SKM-1 (cell line): ENCODE measurements around the gene AGAP1.

ENCODE experiments used
- DNase-seq: peaks from one replicate; lab custom pipeline; 2025; ENCODE audit not compliant: unreplicated experiment; lab: John Stamatoyannopoulos, UW

AGAP1 gene

DNA sequence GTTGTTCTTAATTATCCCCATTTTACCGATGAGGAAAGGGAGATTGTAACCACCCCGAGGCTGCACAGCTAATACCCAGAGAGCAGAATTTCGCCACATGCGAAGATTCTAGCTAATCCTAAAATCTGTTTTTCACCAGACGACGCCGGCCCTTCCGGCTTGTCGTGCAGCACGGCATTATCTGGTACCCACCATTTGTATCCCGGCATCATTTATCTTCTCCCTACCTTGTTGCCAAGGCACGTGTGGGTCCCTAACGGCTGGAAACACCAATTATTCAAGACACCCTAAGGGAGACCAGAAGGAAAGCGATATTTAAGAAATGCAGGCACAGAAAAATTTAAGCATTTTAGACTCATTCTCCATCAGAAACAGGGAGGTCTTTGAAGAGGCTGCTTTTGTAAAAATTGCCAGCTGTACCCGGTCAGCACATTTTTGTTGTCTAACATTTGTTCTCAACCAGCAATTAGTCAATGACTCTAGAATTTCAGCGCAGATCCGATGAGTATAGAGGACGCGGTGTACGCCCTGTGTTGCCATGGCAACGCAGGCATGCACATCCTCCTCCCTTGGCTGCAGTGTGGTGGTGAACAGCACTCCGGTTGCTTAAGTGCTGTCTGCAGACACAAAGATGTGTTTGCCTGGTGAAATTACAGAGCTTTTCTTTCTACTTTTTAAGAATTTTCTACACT, 111.6 kb downstream of the AGAP1 start:
- no peak for DNase-seq

DNA sequence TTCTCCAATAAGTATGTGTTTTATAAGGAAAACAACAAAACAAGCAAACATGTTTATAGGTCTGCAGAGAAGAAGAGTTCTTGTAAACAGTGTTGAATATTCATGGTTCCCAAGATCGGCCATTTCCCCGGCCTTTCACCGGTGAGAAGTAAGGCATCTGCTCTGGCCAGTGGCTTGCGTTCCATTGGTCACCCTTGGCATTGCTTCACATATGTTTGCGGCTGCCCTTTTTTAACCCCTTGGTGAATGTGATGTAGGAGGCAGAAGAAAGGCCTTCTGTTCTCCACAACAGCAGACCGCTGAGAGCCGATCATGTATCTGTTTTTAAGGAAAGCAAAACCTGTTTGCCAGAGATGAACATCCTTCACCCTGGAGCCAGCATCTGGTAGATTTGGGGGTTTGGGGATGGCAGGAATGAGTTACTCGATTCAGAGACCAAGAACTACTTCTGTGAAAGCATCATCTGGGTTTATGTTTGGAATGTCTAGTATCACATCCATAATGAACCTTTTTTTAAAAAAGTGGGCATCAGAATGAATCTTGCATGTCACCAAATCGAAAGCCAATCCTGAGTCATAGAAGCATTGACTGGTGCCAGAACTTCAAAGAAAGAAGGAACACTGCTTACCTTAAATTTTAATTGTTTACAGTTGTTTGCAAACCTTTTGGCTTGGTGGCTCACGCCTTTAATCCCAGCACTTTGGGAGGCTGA, 112.3 kb downstream of the AGAP1 start:
- DNase-seq, result no peak

DNA sequence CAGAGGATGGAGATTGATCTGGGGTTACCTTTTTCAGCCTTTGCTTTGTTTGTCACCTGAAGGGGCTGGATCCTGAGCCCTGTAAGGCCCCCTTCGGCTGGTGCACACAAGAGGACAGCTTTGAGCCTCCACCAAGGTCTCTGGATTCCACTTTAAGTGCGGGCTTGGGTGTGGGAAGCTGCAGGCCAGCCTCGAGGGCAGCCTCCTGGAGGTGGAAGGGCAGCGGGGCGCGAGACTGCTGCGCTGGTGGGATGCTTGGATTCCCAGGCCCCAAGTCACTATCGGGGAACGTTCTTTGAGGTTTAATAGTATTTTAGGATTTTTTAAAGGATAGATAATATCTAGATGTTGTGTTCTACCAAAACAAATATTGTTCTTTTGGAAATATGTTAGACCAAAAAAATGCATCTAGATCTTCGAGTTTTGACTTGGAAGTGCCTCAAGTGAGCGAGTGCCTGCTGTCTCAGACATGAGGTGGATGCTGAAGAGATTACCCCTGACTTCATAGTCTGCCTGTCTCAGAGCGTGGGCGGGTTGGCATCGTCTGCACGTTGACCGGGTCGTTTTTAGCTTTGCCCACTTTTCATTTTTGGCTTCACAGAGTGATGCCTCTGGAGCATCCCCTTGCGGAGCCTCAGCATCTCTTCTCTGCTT, 113.8 kb downstream of the AGAP1 start:
- no peak for DNase-seq

DNA sequence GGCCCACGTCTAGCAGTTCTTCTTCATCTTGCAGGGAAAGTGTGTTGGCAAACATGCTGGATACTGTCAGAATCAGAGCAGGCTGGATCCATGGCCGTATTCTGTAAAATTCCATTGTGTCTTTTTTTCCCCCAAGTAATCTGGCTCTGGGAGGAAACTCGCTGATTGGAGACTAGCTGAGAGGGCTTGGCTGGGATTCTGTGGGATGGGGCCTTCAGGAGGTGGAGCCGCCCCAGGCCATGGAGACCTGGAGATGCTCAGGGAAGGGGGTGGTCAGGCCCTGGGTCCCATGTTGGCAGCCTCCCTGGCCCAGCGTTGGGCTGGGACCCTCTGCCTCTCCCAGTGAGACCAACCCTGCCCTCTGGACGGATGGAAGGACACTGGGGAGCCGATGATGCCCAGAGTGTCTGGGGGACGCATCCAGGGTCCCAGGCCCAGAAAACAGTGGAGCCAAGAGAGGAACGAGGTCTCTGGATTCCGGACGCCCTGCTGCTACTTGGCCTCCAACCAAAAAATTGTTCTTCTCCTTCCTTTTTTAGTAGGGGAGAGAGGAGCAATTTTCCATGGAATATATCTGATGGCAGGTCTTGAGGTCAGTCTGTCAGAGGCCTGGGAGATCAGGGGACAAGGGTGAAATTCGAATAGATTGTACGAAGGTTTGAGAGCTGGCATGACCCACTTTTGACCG, 114.5 kb downstream of the AGAP1 start:
- no peak for DNase-seq

DNA sequence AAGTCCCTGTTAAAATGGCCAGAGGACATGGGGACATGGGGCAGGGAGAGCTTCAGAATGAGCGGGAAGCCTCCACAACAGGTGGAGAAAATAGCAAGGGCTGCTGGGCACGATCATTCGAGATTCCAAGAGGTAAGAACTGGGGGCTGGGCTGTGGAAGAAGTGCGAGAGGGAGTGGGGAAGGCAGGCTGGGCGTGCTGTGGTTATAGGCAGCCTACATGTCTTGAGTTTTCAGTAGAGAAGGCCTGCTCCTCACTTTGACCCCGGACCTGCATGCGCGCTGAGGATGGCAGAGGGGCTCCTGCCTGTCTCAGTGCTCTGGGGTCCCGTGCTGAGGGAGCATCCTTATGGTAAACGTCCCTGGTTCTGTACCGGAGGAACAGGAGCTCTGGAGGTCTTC, 115.5 kb downstream of the AGAP1 start:
- DNase-seq, result no peak

DNA sequence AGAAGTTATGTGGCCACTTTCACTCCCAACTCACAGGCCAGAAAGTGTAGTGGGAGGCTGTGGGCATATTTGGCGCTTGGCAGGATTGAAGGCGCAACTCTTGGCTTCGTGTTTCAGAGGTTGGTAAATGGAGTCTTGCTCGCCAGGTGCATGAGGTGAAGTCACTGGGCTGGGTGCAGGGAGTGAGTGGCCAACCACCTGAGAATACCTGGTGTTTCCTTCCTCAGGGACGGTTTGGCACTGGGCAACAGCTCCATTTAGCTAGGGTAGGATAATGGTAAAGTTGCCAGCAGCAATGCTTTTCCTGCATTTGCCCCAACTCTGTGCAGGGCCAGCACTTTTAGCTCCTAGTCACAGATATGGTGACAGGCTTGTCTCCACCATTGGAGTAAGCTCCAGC, 115.9 kb downstream of the AGAP1 start:
- no peak for DNase-seq

DNA sequence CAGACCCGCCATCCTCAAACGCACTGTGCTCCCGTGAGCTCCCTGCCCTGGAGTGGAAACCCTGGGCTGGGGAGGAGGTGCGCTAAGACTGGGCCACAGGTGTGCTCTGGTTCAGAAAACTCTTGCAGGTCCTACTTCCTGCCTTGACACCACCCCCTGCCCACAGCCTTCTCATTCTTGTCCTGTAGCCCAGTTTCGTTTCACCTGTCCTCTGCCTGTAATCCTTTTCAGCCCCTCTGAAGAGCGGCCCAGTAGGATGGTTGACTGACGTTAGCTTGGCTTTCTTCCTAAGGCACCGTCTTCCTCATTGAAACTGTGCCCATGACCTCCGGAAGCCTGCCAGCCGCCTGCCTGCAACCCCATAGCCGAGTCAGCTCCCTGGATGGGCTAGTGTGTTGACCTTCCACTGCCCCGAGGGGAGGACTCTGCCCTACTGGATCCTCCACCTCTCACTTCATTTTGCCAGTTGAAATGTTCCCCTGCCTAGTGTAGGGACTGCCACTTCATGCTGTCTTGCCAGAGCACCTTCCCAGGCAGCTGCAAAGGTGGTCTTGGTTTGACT, 116.9 kb downstream of the AGAP1 start:
- DNase-seq, result no peak

DNA sequence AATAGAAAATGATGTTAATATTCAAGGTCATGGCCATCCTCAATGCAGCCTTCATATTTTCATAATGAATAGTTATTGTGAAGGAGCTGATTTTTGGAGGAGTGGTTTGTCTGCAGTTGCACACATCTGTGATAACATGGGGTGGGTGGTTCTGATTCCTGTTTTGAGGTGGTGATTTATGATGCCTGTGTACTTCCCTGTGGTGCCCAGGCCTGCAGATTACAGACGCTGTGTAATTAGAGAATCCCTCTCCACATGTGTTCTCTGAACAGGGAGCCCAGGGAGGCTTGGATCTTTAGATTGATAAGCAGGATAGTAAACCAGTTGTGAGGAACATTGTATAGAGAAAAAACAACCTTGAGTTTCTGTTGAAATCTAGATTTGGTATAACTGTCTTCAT, 117.5 kb downstream of the AGAP1 start:
- no peak for DNase-seq

DNA sequence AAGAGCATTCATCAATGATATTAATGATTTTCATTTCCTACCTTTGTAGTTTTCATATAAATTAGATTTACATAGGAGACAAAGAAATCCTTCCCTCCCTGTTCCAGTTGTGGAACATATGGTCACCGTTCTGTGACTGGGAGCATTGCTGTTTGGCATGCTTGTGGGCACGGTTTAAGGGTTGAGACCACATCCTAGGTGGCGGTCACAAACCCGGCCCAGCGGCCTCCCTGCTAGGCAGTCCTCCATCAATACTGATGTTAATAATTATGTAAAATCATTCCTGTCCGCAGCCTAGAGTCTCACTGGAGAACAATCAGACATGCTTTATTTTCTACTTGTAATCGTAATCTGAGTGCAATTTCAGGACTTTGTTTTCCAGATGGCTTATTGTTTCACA, 117.9 kb downstream of the AGAP1 start:
- DNase-seq, result no peak

DNA sequence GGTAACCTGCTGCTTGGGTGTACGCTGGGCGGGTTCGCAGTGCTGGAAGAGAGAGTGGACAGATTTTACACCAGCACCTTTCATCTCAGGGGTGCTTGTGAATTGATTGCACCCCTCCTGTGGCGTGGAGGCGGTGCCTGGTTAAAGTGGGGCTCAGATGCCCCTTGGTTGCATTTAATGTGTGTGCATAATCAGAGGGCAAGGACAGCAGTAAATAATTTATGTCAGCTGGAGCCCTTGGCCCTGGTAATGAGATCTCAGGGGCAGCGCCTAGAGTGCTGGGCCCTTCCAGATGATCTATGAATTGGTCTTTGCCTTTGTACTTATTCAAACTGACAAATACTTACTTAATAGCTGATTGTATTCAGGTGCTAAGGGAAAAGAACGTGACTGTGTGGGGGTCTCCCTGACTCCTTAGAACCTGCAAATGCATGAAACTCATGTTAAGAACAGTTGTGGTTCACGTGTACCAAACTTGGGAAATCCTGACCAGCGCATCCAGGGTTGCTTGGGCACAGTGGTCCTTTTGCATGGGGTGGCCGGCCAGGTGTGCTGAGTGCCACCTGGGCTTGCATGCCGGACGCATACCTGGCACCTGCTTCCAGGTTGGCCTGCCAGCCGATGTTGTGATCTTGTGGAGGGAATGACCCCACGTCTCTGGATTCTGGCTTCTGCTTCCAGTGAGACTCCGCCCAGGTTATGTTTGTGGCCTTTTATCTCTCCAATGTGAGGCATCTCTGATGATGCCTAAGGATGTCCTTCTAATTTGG, 118.5 kb downstream of the AGAP1 start:
- DNase-seq, result no peak

DNA sequence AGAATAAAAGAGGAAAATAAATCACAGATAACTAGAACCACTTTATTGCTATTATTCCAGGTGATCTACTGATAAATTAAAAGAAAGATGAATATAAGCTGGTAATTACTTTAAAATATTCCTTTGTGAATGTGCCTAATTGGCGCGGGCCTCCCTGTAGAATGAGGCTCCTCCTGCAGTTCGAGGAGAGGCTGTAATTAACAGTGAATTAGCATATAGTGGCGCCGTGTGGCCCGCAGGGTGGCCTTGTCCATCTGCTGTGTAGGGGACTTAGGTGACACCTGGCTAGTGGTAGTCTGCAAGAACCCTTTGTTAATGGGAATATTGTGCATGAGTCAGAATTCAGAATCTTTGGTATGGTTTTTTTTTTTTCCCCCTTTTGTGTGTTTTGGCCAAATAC, 119.8 kb downstream of the AGAP1 start:
- no peak for DNase-seq

DNA sequence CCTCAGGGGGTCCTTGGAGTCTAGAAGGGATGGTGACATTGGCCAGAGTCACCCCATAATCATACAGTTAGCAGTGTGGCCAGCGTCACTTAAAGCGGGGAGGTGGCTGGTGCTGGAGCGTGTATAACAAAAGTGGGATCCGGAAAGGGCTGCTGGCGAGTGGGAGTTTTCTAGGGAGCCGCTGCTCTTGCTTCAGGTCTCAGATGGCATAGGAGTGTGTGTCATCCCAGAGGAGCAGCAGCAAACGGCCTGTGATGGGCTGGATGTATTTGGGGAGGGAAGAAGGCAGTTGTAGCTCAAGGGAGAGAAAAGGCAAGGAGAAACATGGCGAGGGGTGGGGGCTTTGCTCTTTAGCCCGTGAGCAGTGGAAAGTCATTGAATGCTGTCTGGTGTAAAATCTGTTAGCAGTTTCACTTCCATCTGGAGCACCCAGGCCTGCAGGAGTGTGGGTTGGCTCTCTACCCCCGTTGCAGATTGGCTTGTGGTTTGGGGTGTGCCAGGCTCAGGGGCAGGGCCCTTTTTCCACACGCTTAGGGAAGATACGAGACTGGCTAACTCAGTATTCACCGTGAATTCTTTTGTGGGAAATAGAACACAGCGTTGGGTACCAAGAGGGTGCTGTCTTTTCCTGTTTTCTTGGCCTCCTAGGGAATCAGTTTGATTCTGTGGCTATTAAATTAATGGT, 120.5 kb downstream of the AGAP1 start:
- DNase-seq, result peak; percentile 27

DNA sequence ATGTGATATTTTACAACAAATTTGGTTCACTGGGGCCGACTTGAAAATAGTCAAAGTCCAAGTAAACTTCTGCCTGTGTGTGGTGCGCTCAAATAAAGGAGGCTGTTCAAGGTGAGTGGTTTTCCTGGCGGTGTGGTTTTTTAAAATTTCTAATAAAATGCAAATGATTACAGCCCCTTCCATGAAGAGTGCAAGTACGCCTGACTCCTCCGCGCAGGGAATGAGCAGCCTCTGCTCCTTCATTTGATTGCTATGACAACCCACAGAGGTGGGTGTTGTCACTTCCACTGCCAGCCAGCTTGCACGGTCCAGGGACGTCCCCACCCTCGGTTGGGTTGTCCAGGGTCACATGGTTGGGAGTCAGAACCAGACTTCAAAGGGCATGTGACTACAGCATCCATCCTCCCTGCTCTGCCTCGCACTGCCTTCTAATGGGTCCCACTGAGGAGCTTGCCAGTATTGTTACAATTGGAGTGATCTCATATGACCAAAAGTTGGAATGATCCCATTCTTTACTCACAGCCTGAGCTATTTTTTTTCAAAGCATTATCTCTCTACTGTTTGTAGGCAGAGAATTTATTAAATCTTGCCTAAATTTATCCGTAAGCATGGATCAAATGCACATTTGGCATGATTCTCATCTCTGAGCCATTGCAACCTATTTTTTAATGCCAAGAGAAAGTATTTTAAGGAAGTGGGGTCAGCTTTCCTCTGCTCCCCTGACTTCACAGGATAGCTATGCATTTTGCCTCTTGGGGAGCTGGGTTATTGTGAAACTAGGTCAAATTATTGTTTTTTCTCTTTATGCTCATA, 121.3 kb downstream of the AGAP1 start:
- DNase-seq, result no peak

DNA sequence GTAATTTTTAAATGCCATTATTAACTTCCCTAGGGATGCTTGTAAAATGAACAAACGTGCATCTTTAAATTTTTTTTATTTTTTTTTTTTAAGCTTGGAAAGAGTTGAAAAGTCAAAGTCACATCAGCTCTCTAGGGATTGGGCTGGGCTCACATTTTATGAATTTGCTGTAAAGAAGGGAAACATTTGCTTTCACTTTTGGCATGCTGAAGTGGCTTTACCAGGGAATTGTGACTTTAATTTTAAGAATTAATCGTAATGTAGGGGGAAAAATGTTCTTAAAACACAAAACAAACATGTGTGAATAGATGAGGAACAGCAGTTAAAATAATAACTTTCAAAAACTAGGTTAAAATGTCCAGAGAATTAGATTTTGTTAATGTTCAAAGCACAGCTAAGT, 123.0 kb downstream of the AGAP1 start:
- DNase-seq, result no peak

DNA sequence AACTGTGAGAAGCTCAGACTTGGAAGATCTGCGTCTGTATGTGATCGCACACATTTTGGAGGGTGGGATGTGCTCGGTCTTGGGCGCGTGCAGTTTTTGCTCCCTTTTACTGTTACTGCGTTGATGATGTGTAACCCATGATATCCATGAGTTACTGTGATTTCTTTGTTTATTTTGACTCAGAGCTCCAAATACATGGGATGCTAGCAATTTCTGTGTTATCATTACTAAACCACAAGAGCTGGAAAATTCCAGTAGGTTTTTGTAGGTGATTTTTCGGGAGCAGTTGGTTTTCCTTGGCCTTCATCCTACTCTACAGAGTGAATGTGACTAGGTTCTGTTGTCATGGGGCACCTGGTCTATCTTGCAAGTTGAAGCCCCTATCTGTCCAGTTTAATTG, 124.2 kb downstream of the AGAP1 start:
- no peak for DNase-seq

DNA sequence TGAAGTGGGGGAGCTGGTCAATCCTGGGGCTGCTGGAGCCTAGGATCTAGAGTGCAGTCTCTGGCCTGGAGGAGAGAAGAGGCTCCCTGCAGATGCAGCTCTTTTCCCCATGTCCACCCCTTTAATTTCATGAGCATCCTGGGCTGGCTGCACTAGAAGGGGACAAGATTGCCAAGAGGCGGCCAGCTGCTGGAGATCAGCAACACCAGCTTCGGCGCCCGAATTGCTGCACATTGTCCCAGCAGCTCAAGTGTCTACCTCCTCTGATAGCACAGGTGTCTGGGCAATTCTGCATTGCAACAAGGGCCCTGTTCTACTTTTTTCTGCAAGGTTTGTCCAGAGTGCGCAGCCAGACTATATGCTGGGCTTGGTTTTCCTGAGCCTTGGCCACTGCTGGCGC, 125.7 kb downstream of the AGAP1 start:
- no peak for DNase-seq

DNA sequence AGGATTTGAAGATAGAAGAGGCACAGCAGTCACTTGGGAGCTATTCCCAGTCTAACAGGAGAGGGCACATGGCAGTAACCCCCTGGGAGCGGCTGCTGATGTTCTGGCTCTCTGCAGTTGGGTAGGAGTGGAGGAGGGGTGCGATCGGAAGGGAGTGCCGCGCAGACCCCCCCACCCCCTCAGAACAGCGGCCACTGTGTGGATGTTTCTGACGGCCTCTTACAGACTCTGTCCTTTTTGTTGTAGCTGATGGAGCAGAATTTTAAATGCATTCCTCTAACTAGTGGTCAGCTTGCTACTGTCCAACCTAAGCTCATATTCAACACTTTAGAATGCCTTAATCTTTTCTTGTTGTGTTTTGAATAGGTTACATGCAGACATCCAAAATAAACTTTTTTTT, 127.9 kb downstream of the AGAP1 start:
- no peak for DNase-seq

DNA sequence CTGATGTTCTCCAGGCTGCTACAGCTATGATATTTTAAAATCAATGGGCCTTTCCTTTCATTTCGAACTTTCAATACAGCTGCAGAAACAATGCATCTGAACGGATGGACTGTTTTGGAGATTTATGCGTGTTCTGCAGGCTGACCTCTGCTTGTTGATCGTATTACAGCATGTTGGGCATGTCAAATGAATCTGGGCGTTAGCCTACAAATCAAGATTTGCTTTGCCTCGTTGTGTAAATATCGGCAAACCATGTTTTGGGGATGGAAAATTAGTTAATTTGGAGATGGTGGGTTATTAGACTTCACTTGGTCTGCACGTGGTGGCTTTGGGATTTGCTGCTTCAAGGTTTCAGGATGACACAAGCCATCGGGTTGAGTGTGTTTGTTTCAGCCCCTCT, 129.3 kb downstream of the AGAP1 start:
- DNase-seq, result no peak

DNA sequence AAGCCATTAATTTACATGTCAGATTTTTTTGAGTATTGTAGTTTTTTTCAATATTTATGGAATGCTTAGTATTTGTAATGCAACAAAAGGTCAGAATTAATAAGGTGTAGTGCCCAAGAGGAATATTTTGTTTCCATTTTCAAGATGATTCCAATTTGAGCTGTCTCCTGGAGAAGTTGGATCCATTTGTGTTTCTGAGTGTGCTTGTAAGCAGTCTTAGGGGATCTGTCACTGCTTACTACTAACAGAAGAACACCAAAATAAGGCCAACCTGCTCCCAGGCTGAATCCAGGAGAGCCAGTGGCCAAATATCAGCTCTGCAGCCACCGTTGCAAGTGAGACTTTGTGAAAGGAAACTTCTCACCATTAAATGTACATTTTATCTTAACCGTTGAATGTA, 129.9 kb downstream of the AGAP1 start:
- DNase-seq, result no peak
